H9 (cell line): ENCODE measurements around the gene CSNK2B. TPM values are rescaled to one million over a fixed set of nuclear protein-coding genes. Genes with fewer than 3 reads are reported as not detected.

Source experiments
- DNase-seq: peaks from one replicate; pipeline ENCODE4 v3.0.0-alpha.2; 2017
- H2AFZ ChIP-seq: one replicate; pipeline ENCODE4 v1.6.1; 2013; ENCODE audit warnings: mild to moderate bottlenecking, low read length, control low read depth, moderate library complexity
- H2AK5ac ChIP-seq: 2 replicates; pipeline ENCODE4 v1.6.1; 2013; ENCODE audit warnings: low read length, control low read depth, mixed read lengths; ENCODE audit not compliant: insufficient read length
- H2BK120ac ChIP-seq: one replicate; pipeline ENCODE4 v1.6.1; 2013; ENCODE audit warnings: low read depth, mild to moderate bottlenecking, low read length, control low read depth, inconsistent platforms; ENCODE audit not compliant: poor library complexity, severe bottlenecking
- H2BK12ac ChIP-seq: 2 replicates; pipeline ENCODE4 v1.6.1; 2013; ENCODE audit warnings: low read length, control low read depth, mixed read lengths, low read depth; ENCODE audit not compliant: insufficient read length
- H2BK15ac ChIP-seq: 2 replicates; pipeline ENCODE4 v1.6.1; 2013; ENCODE audit warnings: low read depth, low read length, control low read depth
- H2BK20ac ChIP-seq: one replicate; pipeline ENCODE4 v1.6.1; 2013; ENCODE audit warnings: low read depth, mild to moderate bottlenecking, low read length, control low read depth, inconsistent platforms; ENCODE audit not compliant: poor library complexity, severe bottlenecking
- H2BK5ac ChIP-seq: 2 replicates; pipeline ENCODE4 v1.6.1; 2013; ENCODE audit warnings: low read length, control low read depth, mixed read lengths; ENCODE audit not compliant: insufficient read length
- H3K14ac ChIP-seq: 2 replicates; pipeline ENCODE4 v1.6.1; 2013; ENCODE audit warnings: low read length, control low read depth; ENCODE audit not compliant: insufficient read depth
- H3K18ac ChIP-seq: 2 replicates; pipeline ENCODE4 v1.6.1; 2013; ENCODE audit warnings: low read depth, mild to moderate bottlenecking, mixed read lengths, low read length, control low read depth; ENCODE audit not compliant: insufficient read length
- H3K23ac ChIP-seq: 2 replicates; pipeline ENCODE4 v1.6.1; 2013; ENCODE audit warnings: low read length, control low read depth, mixed read lengths, low read depth; ENCODE audit not compliant: insufficient read length
- H3K23me2 ChIP-seq: 2 replicates; pipeline ENCODE4 v1.6.1; 2013; ENCODE audit warnings: low read depth, mild to moderate bottlenecking, mixed read lengths, low read length, control low read depth; ENCODE audit not compliant: insufficient read length, poor library complexity, severe bottlenecking
- H3K27ac ChIP-seq: 2 replicates; pipeline ENCODE4 v1.5.1; 2013; ENCODE audit warnings: low read length, control low read depth, mixed read lengths, low read depth; ENCODE audit not compliant: insufficient read length
- H3K27me3 ChIP-seq: 2 replicates; pipeline ENCODE4 v1.6.1; 2013; ENCODE audit warnings: low read length, control low read depth, inconsistent platforms; ENCODE audit not compliant: insufficient read depth
- H3K4ac ChIP-seq: 2 replicates; pipeline ENCODE4 v1.6.1; 2013; ENCODE audit warnings: low read depth, mild to moderate bottlenecking, control low read depth, inconsistent platforms, low read length, moderate library complexity
- H3K4me1 ChIP-seq: 2 replicates; pipeline ENCODE4 v1.6.1; 2013; ENCODE audit warnings: low read length, control low read depth, inconsistent platforms; ENCODE audit not compliant: insufficient read depth
- H3K4me2 ChIP-seq: 2 replicates; pipeline ENCODE4 v1.6.1; 2013; ENCODE audit warnings: low read length, control low read depth, mixed read lengths; ENCODE audit not compliant: insufficient read length, insufficient read depth
- H3K56ac ChIP-seq: 2 replicates; pipeline ENCODE4 v1.6.1; 2013; ENCODE audit warnings: low read depth, mild to moderate bottlenecking, mixed read lengths, low read length, control low read depth; ENCODE audit not compliant: insufficient read length
- H3K79me1 ChIP-seq: 2 replicates; pipeline ENCODE4 v1.6.1; 2013; ENCODE audit warnings: low read depth, mild to moderate bottlenecking, moderate library complexity, low read length, control low read depth, inconsistent platforms; ENCODE audit not compliant: insufficient read depth, poor library complexity, severe bottlenecking
- H3K79me2 ChIP-seq: 2 replicates; pipeline ENCODE4 v1.6.1; 2013; ENCODE audit warnings: low read length, control low read depth, inconsistent platforms; ENCODE audit not compliant: insufficient read depth
- H3K9ac ChIP-seq: 2 replicates; pipeline ENCODE4 v1.6.1; 2013; ENCODE audit warnings: low read length, control low read depth, mixed read lengths; ENCODE audit not compliant: insufficient read length; ENCODE audit errors: extremely low read depth
- H3K9me3 ChIP-seq: one replicate; pipeline ENCODE4 v1.6.1; 2013; ENCODE audit warnings: low read depth, low read length, inconsistent platforms; ENCODE audit not compliant: control insufficient read depth
- H3T11ph ChIP-seq: one replicate; pipeline ENCODE4 v1.6.1; 2013; ENCODE audit warnings: mild to moderate bottlenecking, low read length, control low read depth, inconsistent platforms
- H4K20me1 ChIP-seq: one replicate; pipeline ENCODE4 v1.6.1; 2013; ENCODE audit not compliant: control insufficient read depth, insufficient read length, insufficient read depth
- H4K5ac ChIP-seq: 2 replicates; pipeline ENCODE4 v1.6.1; 2013; ENCODE audit warnings: low read depth, mild to moderate bottlenecking, mixed read lengths, low read length, control low read depth; ENCODE audit not compliant: insufficient read length
- H4K8ac ChIP-seq: replicated peaks from 2 replicates; pipeline ENCODE4 v1.6.1; 2013; ENCODE audit warnings: low read length, control low read depth, mixed read lengths, low read depth; ENCODE audit not compliant: insufficient read length
- H4K91ac ChIP-seq: 2 replicates; pipeline ENCODE4 v1.6.1; 2013; ENCODE audit warnings: low read depth, mild to moderate bottlenecking, moderate library complexity, mixed read lengths, low read length, control low read depth; ENCODE audit not compliant: insufficient read length
- H3K27ac Mint-ChIP-seq, 3 experiments: 2 replicates in 2 of 3; 3 replicates in 1 of 3; pipeline ENCODE4 v1.8.0; 2020 to 2021; ENCODE audit warnings: mixed read lengths in 3 of 3, mild to moderate bottlenecking in 1 of 3, moderate library complexity in 1 of 3
- H3K27me3 Mint-ChIP-seq: 2 replicates; pipeline ENCODE4 v1.8.0; 2021; ENCODE audit warnings: low read depth, mild to moderate bottlenecking, moderate library complexity, mixed read lengths
- H3K36me3 Mint-ChIP-seq, 3 experiments: 2 replicates in 2 of 3; 3 replicates in 1 of 3; pipeline ENCODE4 v1.8.0; 2020 to 2021; ENCODE audit warnings: low read depth in 3 of 3, mixed read lengths in 3 of 3; ENCODE audit not compliant: insufficient read depth in 1 of 3
- H3K4me1 Mint-ChIP-seq, 2 experiments: 2 replicates each; pipeline ENCODE4 v1.8.0; 2020; ENCODE audit warnings: mixed read lengths in 2 of 2
- H3K4me3 Mint-ChIP-seq, 2 experiments: 2 replicates in 1 of 2; 3 replicates in 1 of 2; pipeline ENCODE4 v1.8.0; 2020 to 2021; ENCODE audit warnings: mild to moderate bottlenecking in 2 of 2, mixed read lengths in 2 of 2, moderate library complexity in 1 of 2
- H3K9me3 Mint-ChIP-seq, 2 experiments: 2 replicates in 1 of 2; 3 replicates in 1 of 2; pipeline ENCODE4 v1.8.0; 2020; ENCODE audit warnings: mild to moderate bottlenecking in 2 of 2, mixed read lengths in 2 of 2, moderate library complexity in 1 of 2
- CTCF ChIP-seq: fragments of 200-600 bp; sonication (generic); conservative IDR thresholded peaks from 3 replicates; pipeline ENCODE4 v1.8.0; 2021; ENCODE audit warnings: antibody characterized with exemption, mild to moderate bottlenecking
- WGBS: extraction: QIAGEN DNeasy Blood & Tissue Kit; methylation state at CpG from one replicate; pipeline ENCODE4 v1.1.7; 2013; ENCODE audit warnings: missing lambda C conversion rate, low lambda C conversion rate, mixed read lengths; ENCODE audit not compliant: insufficient read length; ENCODE audit errors: extremely low coverage; 5-methylcytosine and 5-hydroxymethylcytosine counted together
- total RNA-seq: library from RNA; stranded (reverse); gene quantifications from 2 replicates; pipeline ENCODE4 v1.2.1, GENCODE V29; 2021

Gene CSNK2B
- total RNA-seq, 1 experiment from 2014 or later: 187 TPM

- Mint-ChIP-seq H3K27ac (no peak overlapping the region; a peak in 1 of 7 replicates), H3K36me3 (peaks cover 14 to 49% (median 32%) of the 10 kb centered on the region in 3 experiments), H3K27me3 (peaks cover 16% of the 10 kb centered on the region), H3K4me1 (peaks cover 15 to 21% of the 10 kb centered on the region in 2 experiments), H3K9me3 (no peaks in the 10 kb centered on the region; a peak in 2 of 5 replicates), H3K4me3 (no peak overlapping the region)
- no peaks in the 10 kb centered on the region for H3K4me1 ChIP-seq
- H2BK20ac ChIP-seq: no peak overlapping the region
- no peak overlapping the region for H3T11ph ChIP-seq
- H3K79me2 ChIP-seq: no peaks in the 10 kb centered on the region
- no peak overlapping the region for H3K14ac ChIP-seq
- no peak overlapping the region for H4K8ac ChIP-seq
- no peak overlapping the region for H3K27ac ChIP-seq
- no peak overlapping the region for H2AFZ ChIP-seq
- peaks cover 11% of the 10 kb centered on the region for H3K23me2 ChIP-seq
- no peak overlapping the region for H3K4me2 ChIP-seq
- TF ChIP-seq CTCF: no peak
- no CpG with 5 or more reads among the region's 5 CpGs for WGBS
- H4K5ac ChIP-seq: no peak overlapping the region
- no peak overlapping the region for H4K91ac ChIP-seq
- no peak overlapping the region for H2BK15ac ChIP-seq
- no peak overlapping the region for H3K18ac ChIP-seq
- H3K27me3 ChIP-seq: no peaks in the 10 kb centered on the region; the same call in 1 of the 2 replicates
- H2BK120ac ChIP-seq: no peak overlapping the region
- no peaks in the 10 kb centered on the region for H4K20me1 ChIP-seq
- no peak for DNase-seq
- H3K9ac ChIP-seq: no peak overlapping the region
- no peak overlapping the region for H3K56ac ChIP-seq
- H3K9me3 ChIP-seq: no peaks in the 10 kb centered on the region
- H2AK5ac ChIP-seq: no peak overlapping the region
- H3K23ac ChIP-seq: no peak overlapping the region
- H3K79me1 ChIP-seq: no peaks in the 10 kb centered on the region
- no peak overlapping the region for H2BK12ac ChIP-seq
- no peak overlapping the region for H3K4ac ChIP-seq
- H2BK5ac ChIP-seq: no peak overlapping the region
These were observed 20.6 kb downstream of the CSNK2B start for GRCh38 chr6:31686483-31686882.
